SJSA1 (cell line): ENCODE data around the gene ABCC1. TPM values are rescaled to one million over a fixed set of nuclear protein-coding genes. Genes with fewer than 3 reads are reported as not detected.

Experiments used
- DNase-seq, 2 experiments: peaks; one replicate each; pipeline ENCODE4 v3.0.0-alpha.2; 2015 to 2020; ENCODE audit warnings: low spot score in 2 of 2, low read depth in 1 of 2
- H3K27ac ChIP-seq: fragments of 250-450 bp; sonication (Bioruptor Pico); 2 replicates; pipeline ENCODE4 v1.5.1; 2020; ENCODE audit warnings: mild to moderate bottlenecking, moderate library complexity
- H3K27me3 ChIP-seq: fragments of 250-450 bp; sonication (Bioruptor Pico); replicated peaks from 2 replicates; pipeline ENCODE4 v1.5.1; 2020; ENCODE audit warnings: mild to moderate bottlenecking, moderate library complexity
- H3K36me3 ChIP-seq: fragments of 250-450 bp; sonication (Bioruptor Pico); 2 replicates; pipeline ENCODE4 v1.5.1; 2020; ENCODE audit warnings: mild to moderate bottlenecking
- H3K4me1 ChIP-seq: fragments of 250-450 bp; sonication (Bioruptor Pico); replicated peaks from 2 replicates; pipeline ENCODE4 v1.6.1; 2021; ENCODE audit warnings: mild to moderate bottlenecking
- H3K4me3 ChIP-seq: fragments of 250-450 bp; sonication (Bioruptor Pico); 2 replicates; pipeline ENCODE4 v1.5.1; 2020; ENCODE audit warnings: mild to moderate bottlenecking
- H3K9me3 ChIP-seq: fragments of 250-450 bp; sonication (Bioruptor Pico); replicated peaks from 2 replicates; pipeline ENCODE4 v1.5.1; 2020; ENCODE audit warnings: mild to moderate bottlenecking
- total RNA-seq: library from RNA; depleted of rRNA; stranded (reverse); fragments of >200 nt; shearing (Covaris generic); gene quantifications from 2 replicates; pipeline ENCODE4 v1.2.3, GENCODE V29; 2014

The ABCC1 gene
- total RNA-seq, 1 experiment from 2014 or later, result 25.0 TPM

GRCh38 chr16:16030449-16030848 is 81.0 kb downstream of the ABCC1 start:
- Histone ChIP-seq H3K4me1 (peaks cover 8% of the 10 kb centered on the region), H3K36me3 (peaks cover 39% of the 10 kb centered on the region), H3K4me3 (no peak overlapping the region), H3K27ac (no peak overlapping the region), H3K27me3 (no peaks in the 10 kb centered on the region), H3K9me3 (no peaks in the 10 kb centered on the region)
- no peak for DNase-seq

DNA sequence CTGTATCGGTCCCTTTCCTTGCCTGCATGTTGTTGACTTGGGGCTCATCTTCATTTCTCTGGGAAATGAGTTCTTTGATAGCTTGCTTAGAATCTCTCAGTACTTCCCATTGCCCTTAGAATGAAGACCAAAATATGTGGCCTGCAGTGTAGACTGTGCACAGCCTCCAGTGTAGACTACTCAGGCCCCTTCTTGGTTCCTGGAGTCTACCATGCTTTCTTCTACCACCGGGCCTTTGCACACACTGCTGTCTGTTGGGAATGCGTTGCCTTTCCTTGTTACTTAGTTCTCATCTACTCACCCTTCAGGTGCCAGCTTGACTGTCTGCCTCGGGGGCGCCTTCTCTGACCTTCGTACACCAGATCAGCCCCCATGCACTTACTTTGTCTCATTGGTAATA is 82.0 kb downstream of the ABCC1 start:
- no peak overlapping the region for H3K4me3 ChIP-seq
- no peaks in the 10 kb centered on the region; the same call in 1 of the 2 replicates for H3K4me1 ChIP-seq
- DNase-seq, result no peak
- H3K9me3 ChIP-seq, result no peaks in the 10 kb centered on the region
- peaks cover 47% of the 10 kb centered on the region for H3K36me3 ChIP-seq
- no peak overlapping the region for H3K27ac ChIP-seq
- H3K27me3 ChIP-seq, result no peaks in the 10 kb centered on the region

- Histone ChIP-seq H3K27ac (no peak overlapping the region), H3K9me3 (no peaks in the 10 kb centered on the region), H3K4me3 (no peak overlapping the region), H3K27me3 (no peaks in the 10 kb centered on the region), H3K36me3 (peaks cover 57% of the 10 kb centered on the region), H3K4me1 (no peaks in the 10 kb centered on the region; the same call in 1 of the 2 replicates)
- DNase-seq, result no peak
Measured at GRCh38 chr16:16032271-16032979, 83.0 kb downstream of the ABCC1 start.

GRCh38 chr16:16033208-16033717 is 83.8 kb downstream of the ABCC1 start:
- H3K4me3 ChIP-seq, result no peak overlapping the region
- DNase-seq, result no peak
- no peak overlapping the region for H3K27ac ChIP-seq
- no peaks in the 10 kb centered on the region for H3K9me3 ChIP-seq
- no peaks in the 10 kb centered on the region for H3K27me3 ChIP-seq
- no peaks in the 10 kb centered on the region; the same call in 1 of the 2 replicates for H3K4me1 ChIP-seq
- peaks cover 64% of the 10 kb centered on the region for H3K36me3 ChIP-seq

- Histone ChIP-seq H3K9me3 (no peaks in the 10 kb centered on the region), H3K36me3 (peaks cover 74% of the 10 kb centered on the region)
Measured at GRCh38 chr16:16036359-16036792, 87.0 kb downstream of the ABCC1 start.

DNA sequence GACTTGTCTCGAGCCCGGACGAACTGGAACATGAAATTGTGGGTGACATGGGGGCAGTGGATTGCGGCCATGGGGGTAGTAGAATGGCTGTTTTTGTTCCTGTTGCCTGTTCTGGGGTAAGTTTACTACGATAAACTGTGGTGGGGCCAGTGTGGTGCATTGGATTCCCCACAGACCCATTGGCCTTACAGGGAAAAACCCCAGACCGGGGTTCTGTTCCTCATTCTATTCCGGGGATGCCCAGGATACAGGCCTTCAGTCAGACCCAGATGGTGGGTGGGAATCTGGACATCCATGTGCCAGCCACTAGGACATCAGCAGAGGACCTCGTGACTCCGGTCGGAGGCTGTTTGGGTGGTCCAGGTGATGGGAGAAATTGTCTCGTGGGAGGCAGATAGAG is 88.1 kb downstream of the ABCC1 start:
- Histone ChIP-seq H3K27me3 (no peaks in the 10 kb centered on the region), H3K4me3 (no peak overlapping the region), H3K4me1 (no peaks in the 10 kb centered on the region), H3K27ac (no peak overlapping the region), H3K36me3 (peaks cover 76% of the 10 kb centered on the region), H3K9me3 (no peaks in the 10 kb centered on the region)
- no peak for DNase-seq

More at GRCh38 chr16:16036359-16036792, 87.0 kb downstream of the ABCC1 start:
- no peak overlapping the region for H3K4me3 ChIP-seq
- H3K4me1 ChIP-seq, result no peaks in the 10 kb centered on the region; the same call in 1 of the 2 replicates
- H3K27ac ChIP-seq, result no peak overlapping the region
- no peaks in the 10 kb centered on the region for H3K27me3 ChIP-seq
- DNase-seq, result no peak

DNA sequence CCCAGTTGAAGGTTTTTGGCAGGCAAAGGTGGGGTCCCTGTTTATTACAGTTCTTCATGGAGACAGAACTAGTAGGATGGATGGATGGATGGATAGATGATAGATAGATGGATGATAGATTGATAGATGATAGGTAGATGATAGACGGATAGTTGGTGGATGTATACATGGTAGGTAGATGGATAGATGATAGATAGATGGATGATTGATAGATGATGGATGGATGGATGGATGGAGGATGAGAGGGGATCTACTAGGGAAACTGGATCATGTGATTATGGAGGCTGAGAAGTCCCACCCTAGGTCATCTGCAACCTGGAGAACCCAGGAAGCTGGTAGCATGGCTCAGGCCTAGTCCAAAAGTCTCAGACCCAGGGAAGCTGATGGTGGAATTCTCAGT is 88.6 kb downstream of the ABCC1 start:
- no peak overlapping the region for H3K27ac ChIP-seq
- no peaks in the 10 kb centered on the region for H3K9me3 ChIP-seq
- no peak for DNase-seq
- H3K27me3 ChIP-seq, result no peaks in the 10 kb centered on the region
- H3K36me3 ChIP-seq, result peaks cover 74% of the 10 kb centered on the region
- H3K4me1 ChIP-seq, result no peaks in the 10 kb centered on the region
- no peak overlapping the region for H3K4me3 ChIP-seq

DNA sequence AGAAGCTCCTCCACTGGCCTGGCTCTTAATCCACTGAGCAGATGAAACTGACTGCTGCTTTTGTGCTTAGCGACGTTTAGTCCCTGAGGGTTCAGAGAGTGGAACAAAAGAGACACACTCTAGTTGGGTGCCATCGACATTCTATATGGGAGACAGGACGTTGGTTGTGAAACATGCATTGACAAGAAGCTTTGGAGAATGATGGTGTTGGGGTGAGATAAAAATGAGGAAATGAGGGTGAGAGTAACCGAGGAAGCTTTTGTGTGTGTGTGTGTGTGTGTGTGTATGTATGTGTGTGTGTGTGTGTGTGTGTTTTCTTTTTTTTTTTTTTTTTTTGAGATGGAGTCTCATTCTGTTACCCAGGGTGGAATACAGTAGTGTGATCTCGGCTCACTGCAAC is 89.5 kb downstream of the ABCC1 start:
- no peak for DNase-seq
- Histone ChIP-seq H3K27ac (no peak overlapping the region), H3K4me3 (no peak overlapping the region), H3K36me3 (peaks cover 81% of the 10 kb centered on the region), H3K4me1 (no peaks in the 10 kb centered on the region), H3K9me3 (no peaks in the 10 kb centered on the region), H3K27me3 (no peaks in the 10 kb centered on the region)

DNA sequence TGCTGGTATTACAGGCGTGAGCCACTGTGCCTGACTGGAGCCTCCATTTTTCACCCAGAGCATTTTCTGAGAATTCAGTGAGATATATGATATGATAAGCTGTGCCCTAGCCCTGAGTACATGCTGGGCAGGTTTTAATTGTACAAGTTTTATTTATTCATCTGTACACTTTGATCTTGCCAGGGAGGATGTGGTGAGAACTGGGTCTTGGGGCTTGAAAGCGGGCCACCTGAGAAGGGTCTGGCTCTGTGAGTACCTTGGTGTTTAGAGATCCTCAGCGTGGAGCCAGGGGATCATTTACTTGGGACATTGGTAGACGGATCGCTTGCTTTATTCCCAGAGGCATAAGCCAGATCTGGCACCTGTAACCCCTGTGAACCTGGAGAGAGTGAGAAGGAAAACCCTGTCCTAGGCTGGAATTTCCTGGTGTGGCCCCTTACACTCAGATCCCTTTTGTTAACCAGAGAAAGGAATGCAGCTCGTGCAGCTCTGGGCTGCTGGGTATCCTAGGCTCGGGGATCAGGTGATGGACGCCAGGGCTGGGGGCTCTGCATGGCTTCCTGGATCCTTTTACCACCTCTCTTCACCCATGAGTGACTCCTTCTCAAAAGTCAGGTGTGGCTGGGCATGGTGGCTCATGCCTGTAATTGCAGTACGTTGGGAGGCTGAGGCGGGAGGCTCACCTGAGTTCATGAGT is 91.9 kb downstream of the ABCC1 start:
- Histone ChIP-seq H3K36me3 (peaks cover 89% of the 10 kb centered on the region), H3K27me3 (no peaks in the 10 kb centered on the region), H3K4me1 (peaks cover 10% of the 10 kb centered on the region), H3K9me3 (no peaks in the 10 kb centered on the region), H3K4me3 (no peak overlapping the region), H3K27ac (no peak overlapping the region)
- DNase-seq, result no peak

DNA sequence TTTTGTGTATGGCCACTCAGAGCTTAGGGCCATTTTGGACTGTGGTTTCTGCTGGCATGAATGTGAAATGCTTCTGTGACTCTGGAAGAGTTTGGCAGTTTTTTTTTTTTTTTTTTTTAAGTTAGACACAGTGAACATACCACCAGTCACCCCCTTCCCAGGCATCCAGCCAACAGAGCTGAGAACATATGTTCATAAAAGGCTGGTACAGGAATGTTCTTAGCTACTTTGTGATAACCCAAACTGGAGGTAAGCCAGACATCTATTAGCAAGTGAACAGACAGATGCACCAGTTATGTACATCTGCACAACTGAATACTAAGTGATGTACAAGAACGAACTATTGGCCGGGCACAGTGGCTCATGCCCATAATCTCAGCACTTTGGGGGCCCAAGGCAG is 92.7 kb downstream of the ABCC1 start:
- no peaks in the 10 kb centered on the region for H3K9me3 ChIP-seq
- no peak overlapping the region for H3K4me3 ChIP-seq
- H3K27ac ChIP-seq, result no peak overlapping the region
- peaks cover 12% of the 10 kb centered on the region for H3K4me1 ChIP-seq
- H3K36me3 ChIP-seq, result peaks cover 89% of the 10 kb centered on the region
- DNase-seq, result no peak
- no peaks in the 10 kb centered on the region for H3K27me3 ChIP-seq

- Histone ChIP-seq H3K36me3 (peaks cover 82% of the 10 kb centered on the region), H3K9me3 (no peaks in the 10 kb centered on the region), H3K4me3 (no peak overlapping the region), H3K27me3 (no peaks in the 10 kb centered on the region), H3K4me1 (peaks cover 24% of the 10 kb centered on the region), H3K27ac (no peak overlapping the region)
- no peak for DNase-seq
Measured at GRCh38 chr16:16045296-16045695, 95.9 kb downstream of the ABCC1 start.

DNA sequence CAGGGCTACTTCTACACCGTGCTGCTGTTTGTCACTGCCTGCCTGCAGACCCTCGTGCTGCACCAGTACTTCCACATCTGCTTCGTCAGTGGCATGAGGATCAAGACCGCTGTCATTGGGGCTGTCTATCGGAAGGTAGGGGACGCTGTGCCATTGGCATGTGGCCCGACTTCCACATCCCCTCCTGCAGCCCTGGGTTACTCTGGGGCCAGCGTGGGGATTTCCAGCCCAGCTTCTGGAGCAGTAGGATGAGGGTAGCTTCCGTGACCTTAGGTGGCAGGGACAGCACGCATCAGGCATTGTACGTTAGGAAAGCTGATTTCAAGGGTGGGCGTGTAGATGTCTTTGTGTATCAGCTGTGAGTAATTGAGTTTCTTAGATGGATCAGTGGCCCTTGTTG is 96.5 kb downstream of the ABCC1 start:
- Histone ChIP-seq H3K27ac (peak overlapping the region; percentile 3; the same call in 1 of the 2 replicates), H3K9me3 (no peaks in the 10 kb centered on the region), H3K4me1 (peaks cover 29% of the 10 kb centered on the region), H3K4me3 (no peak overlapping the region), H3K27me3 (no peaks in the 10 kb centered on the region), H3K36me3 (peaks cover 79% of the 10 kb centered on the region)
- DNase-seq, result peak; percentile 55 to 77

DNA sequence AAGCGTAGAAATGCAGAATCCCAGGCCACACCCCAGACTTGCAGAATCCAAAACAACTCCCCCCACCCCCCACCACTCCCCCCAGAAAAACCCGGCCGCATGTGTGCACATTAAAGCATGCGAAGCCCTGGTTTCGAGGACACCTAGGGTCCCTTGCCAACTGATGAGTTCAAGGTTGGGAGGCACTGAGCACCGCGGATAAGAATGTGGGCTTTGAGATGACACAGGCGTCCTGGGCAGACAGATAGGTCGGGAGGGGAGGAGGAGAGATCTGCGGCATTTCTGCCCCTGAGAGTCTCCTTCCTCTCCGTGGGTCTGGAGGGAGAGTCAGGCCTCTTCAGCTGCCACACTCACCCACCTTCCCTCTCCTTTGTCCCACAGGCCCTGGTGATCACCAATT is 98.3 kb downstream of the ABCC1 start:
- H3K27ac ChIP-seq, result no peak overlapping the region
- peaks cover 84% of the 10 kb centered on the region for H3K36me3 ChIP-seq
- no peaks in the 10 kb centered on the region for H3K9me3 ChIP-seq
- H3K27me3 ChIP-seq, result no peaks in the 10 kb centered on the region
- no peak overlapping the region for H3K4me3 ChIP-seq
- DNase-seq, result no peak
- peaks cover 37% of the 10 kb centered on the region for H3K4me1 ChIP-seq

DNA sequence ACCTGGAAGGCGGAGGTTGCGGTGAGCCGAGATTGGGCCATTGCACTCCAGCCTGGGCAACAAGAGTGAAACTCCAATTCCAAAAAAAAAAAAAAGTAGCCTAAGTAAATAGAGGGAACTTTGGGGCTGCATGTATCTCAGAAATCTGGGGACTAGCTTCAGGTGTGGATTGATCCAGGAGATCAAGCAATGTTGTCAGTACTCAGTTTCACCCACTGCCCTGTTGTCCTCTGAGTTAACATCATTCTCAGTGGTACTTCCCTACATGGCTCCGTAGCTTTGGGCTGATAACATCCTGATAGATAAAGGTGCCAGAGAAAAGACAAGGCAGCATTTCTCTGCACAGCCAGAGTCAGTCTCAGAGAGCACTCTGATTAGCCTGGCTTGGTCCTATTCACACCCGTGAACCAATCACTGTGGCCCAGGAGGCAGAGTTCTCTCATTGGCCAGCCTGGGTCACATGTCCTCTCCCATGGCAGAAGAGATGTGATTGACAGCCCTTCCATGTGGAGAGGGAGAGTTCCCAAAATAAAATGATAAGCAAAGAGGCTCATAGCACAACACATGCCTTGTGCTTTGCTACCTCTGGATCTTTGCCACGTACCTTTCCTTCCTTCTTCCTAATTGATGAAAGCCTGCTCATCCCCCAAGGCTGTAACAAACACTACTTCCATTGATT is 99.6 kb downstream of the ABCC1 start:
- Histone ChIP-seq H3K27me3 (no peaks in the 10 kb centered on the region), H3K4me1 (peaks cover 38% of the 10 kb centered on the region), H3K9me3 (no peaks in the 10 kb centered on the region), H3K27ac (peak overlapping the region; percentile 0; the same call in 1 of the 2 replicates), H3K4me3 (no peak overlapping the region), H3K36me3 (peaks cover 77% of the 10 kb centered on the region)
- no peak for DNase-seq
